IMR-90 (cell line): ENCODE data around the gene ALKBH6. TPM values are rescaled to one million over a fixed set of nuclear protein-coding genes. Genes with fewer than 3 reads are reported as not detected.

Experiments
- ATAC-seq: fragments of 200-7000 bp; cut with Tn5 transposase; 2 replicates; pipeline ENCODE4 v1.9.1; 2020; ENCODE audit warnings: low read depth, mild to moderate bottlenecking, moderate library complexity
- BruUV-seq: library from RNA; stranded (reverse); fragments of 400-500 nt; replicated peaks from 2 replicates; lab custom pipeline; 2021; lab: Mats Ljungman, UMichigan
- CTCF ChIA-PET: fragments of 300-600 bp; formaldehyde crosslinking; extraction: SDS; loops from one replicate; lab custom pipeline; 2021; ENCODE audit warnings: antibody characterized with exemption; lab: Yijun Ruan, JAX
- POLR2A ChIA-PET: fragments of 300-600 bp; sonication (Branson Sonifier 250); formaldehyde crosslinking; loops from one replicate; lab custom pipeline; 2022; ENCODE audit warnings: antibody characterized with exemption; ENCODE audit not compliant: unreplicated experiment; lab: Charles Lee
- DNase-seq: peaks from one replicate; pipeline ENCODE4 v3.0.0; 2013
- H2AFZ ChIP-seq: replicated peaks from 2 replicates; pipeline ENCODE3; 2013; ENCODE audit warnings: low read length, mild to moderate bottlenecking; ENCODE audit not compliant: poor library complexity
- H2AK5ac ChIP-seq: 2 replicates; pipeline ENCODE4 v1.6.1; 2013; ENCODE audit warnings: low read depth, low read length, inconsistent platforms
- H2AK9ac ChIP-seq: replicated peaks from 2 replicates; pipeline ENCODE3; 2013; ENCODE audit warnings: mild to moderate bottlenecking, low read depth, low read length, moderate library complexity; ENCODE audit not compliant: poor library complexity
- H2BK120ac ChIP-seq: 2 replicates; pipeline ENCODE4 v1.6.1; 2013; ENCODE audit warnings: low read depth, low read length, inconsistent platforms
- H2BK15ac ChIP-seq: 3 replicates; pipeline ENCODE4 v1.6.1; 2013; ENCODE audit warnings: low read depth, low read length, inconsistent platforms
- H2BK20ac ChIP-seq: 2 replicates; pipeline ENCODE4 v1.6.1; 2013; ENCODE audit warnings: low read depth, mild to moderate bottlenecking, inconsistent platforms, low read length, moderate library complexity
- H2BK5ac ChIP-seq: 2 replicates; pipeline ENCODE4 v1.6.1; 2013; ENCODE audit warnings: mild to moderate bottlenecking, low read depth, low read length, inconsistent platforms; ENCODE audit not compliant: poor library complexity, severe bottlenecking
- H3K14ac ChIP-seq: replicated peaks from 2 replicates; pipeline ENCODE4 v1.6.1; 2013; ENCODE audit warnings: low read depth, low read length, inconsistent platforms
- H3K18ac ChIP-seq: 2 replicates; pipeline ENCODE4 v1.6.1; 2013; ENCODE audit warnings: low read depth, low read length, control low read depth
- H3K23ac ChIP-seq: 2 replicates; pipeline ENCODE4 v1.6.1; 2013; ENCODE audit warnings: low read depth, low read length, inconsistent platforms
- H3K27ac ChIP-seq: 2 replicates; pipeline ENCODE4 v1.5.1; 2013; ENCODE audit warnings: mild to moderate bottlenecking, control low read depth, low read length; ENCODE audit not compliant: insufficient read depth
- H3K27me3 ChIP-seq: 2 replicates; pipeline ENCODE4 v1.6.1; 2013; ENCODE audit warnings: low read length; ENCODE audit not compliant: control insufficient read depth, insufficient read depth
- H3K36me3 ChIP-seq: 2 replicates; pipeline ENCODE4 v1.6.1; 2013; ENCODE audit warnings: low read length, mixed read lengths; ENCODE audit not compliant: control insufficient read depth, insufficient read depth
- H3K4ac ChIP-seq: 2 replicates; pipeline ENCODE4 v1.6.1; 2013; ENCODE audit warnings: low read depth, low read length, inconsistent platforms
- H3K4me1 ChIP-seq: 2 replicates; pipeline ENCODE4 v1.6.1; 2013; ENCODE audit warnings: low read length, mixed read lengths; ENCODE audit not compliant: control insufficient read depth, insufficient read depth
- H3K4me2 ChIP-seq: 2 replicates; pipeline ENCODE4 v1.6.1; 2013; ENCODE audit warnings: low read depth, mild to moderate bottlenecking, control low read depth, low read length, moderate library complexity
- H3K4me3 ChIP-seq: 2 replicates; pipeline ENCODE4 v1.5.1; 2013; ENCODE audit warnings: low read depth, mild to moderate bottlenecking, control low read depth, low read length, moderate library complexity; ENCODE audit not compliant: insufficient read depth
- H3K56ac ChIP-seq: 2 replicates; pipeline ENCODE4 v1.6.1; 2013; ENCODE audit warnings: low read length, inconsistent platforms; ENCODE audit not compliant: insufficient read depth; ENCODE audit errors: extremely low read depth
- H3K79me1 ChIP-seq, 2 experiments: 2 replicates each; pipeline ENCODE4 v1.6.1; 2013; ENCODE audit warnings: low read length in 2 of 2, inconsistent platforms in 1 of 2, low read depth in 1 of 2
- H3K9ac ChIP-seq: 2 replicates; pipeline ENCODE4 v1.6.1; 2013; ENCODE audit warnings: low read depth, low read length, control low read depth
- H3K9me1 ChIP-seq: 2 replicates; pipeline ENCODE4 v1.6.1; 2013; ENCODE audit warnings: low read length, inconsistent platforms; ENCODE audit not compliant: insufficient read depth
- H3K9me3 ChIP-seq: 2 replicates; pipeline ENCODE4 v1.6.1; 2013; ENCODE audit warnings: low read length; ENCODE audit not compliant: control insufficient read depth, insufficient read depth
- H4K20me1 ChIP-seq: 2 replicates; pipeline ENCODE4 v1.6.1; 2013; ENCODE audit warnings: low read length, inconsistent platforms; ENCODE audit not compliant: insufficient read depth
- H4K5ac ChIP-seq: 2 replicates; pipeline ENCODE4 v1.6.1; 2013; ENCODE audit warnings: mild to moderate bottlenecking, low read depth, low read length, control low read depth
- H4K8ac ChIP-seq, 2 experiments: 2 replicates each; pipeline ENCODE4 v1.6.1; 2013; ENCODE audit warnings: low read depth in 2 of 2, low read length in 2 of 2, control low read depth in 1 of 2, inconsistent platforms in 1 of 2
- H4K91ac ChIP-seq: 2 replicates; pipeline ENCODE4 v1.6.1; 2013; ENCODE audit warnings: low read depth, low read length, inconsistent platforms; ENCODE audit not compliant: insufficient read depth
- BHLHE40 ChIP-seq: fragments of 150-350 bp; IDR thresholded peaks from 2 replicates; pipeline ENCODE4 v1.6.1; 2016; ENCODE audit warnings: mild to moderate bottlenecking, low read depth, low read length
- CEBPB ChIP-seq: IDR thresholded peaks from 2 replicates; pipeline ENCODE4 v1.6.1; 2012; ENCODE audit warnings: low read depth, low read length, improper control_type of control experiment
- CHD1 ChIP-seq: IDR thresholded peaks from 2 replicates; pipeline ENCODE4 v1.6.1; 2012; ENCODE audit warnings: low read depth, low read length, improper control_type of control experiment
- ELK1 ChIP-seq: fragments of 150-350 bp; IDR thresholded peaks from 2 replicates; pipeline ENCODE4 v1.6.1; 2016; ENCODE audit warnings: low read depth, mild to moderate bottlenecking, low read length, moderate library complexity, borderline replicate concordance
- FOS ChIP-seq: fragments of 150-350 bp; IDR thresholded peaks from 2 replicates; pipeline ENCODE4 v1.6.1; 2016; ENCODE audit warnings: low read depth, low read length
- MAFK ChIP-seq: IDR thresholded peaks from 2 replicates; pipeline ENCODE4 v1.6.1; 2012; ENCODE audit warnings: low read depth, low read length, improper control_type of control experiment
- MXI1 ChIP-seq: IDR thresholded peaks from 2 replicates; pipeline ENCODE4 v1.6.1; 2012; ENCODE audit warnings: low read depth, mild to moderate bottlenecking, low read length, moderate library complexity, borderline replicate concordance
- NFE2L2 ChIP-seq: fragments of 150-350 bp; IDR thresholded peaks from 2 replicates; pipeline ENCODE4 v1.6.1; 2016; ENCODE audit warnings: low read depth, mild to moderate bottlenecking, low read length
- POLR2A ChIP-seq: IDR thresholded peaks from 2 replicates; pipeline ENCODE4 v1.6.1; 2012; ENCODE audit warnings: mild to moderate bottlenecking, low read depth, low read length
- SMC3 ChIP-seq: fragments of 150-350 bp; IDR thresholded peaks from 2 replicates; pipeline ENCODE4 v1.6.1; 2016; ENCODE audit warnings: low read depth, mild to moderate bottlenecking, antibody characterized with exemption, low read length, moderate library complexity
- USF2 ChIP-seq: fragments of 150-350 bp; IDR thresholded peaks from 2 replicates; pipeline ENCODE4 v1.6.1; 2017; ENCODE audit warnings: mild to moderate bottlenecking, antibody characterized with exemption, low read length, low read depth
- WGBS, 2 experiments: methylation state at CpG; one replicate each; pipeline versions ENCODE4 v1.1.5 to v1.1.7; 2013; ENCODE audit warnings: missing lambda C conversion rate in 2 of 2; ENCODE audit not compliant: insufficient read length in 1 of 2; ENCODE audit errors: extremely low coverage in 2 of 2; 5-methylcytosine and 5-hydroxymethylcytosine counted together
- dilution Hi-C: fragments of 300-500 bp; cut with HindIII; formaldehyde crosslinking; loops from one replicate; pipeline ENCODE4 v1.14.3; 2018; ENCODE audit warnings: low sequenced_read_pairs; ENCODE audit not compliant: unreplicated experiment
- in situ Hi-C: fragments of 300-500 bp; cut with MboI; formaldehyde crosslinking; loops from 3 replicates; pipeline ENCODE4 v1.14.3; 2019; ENCODE audit warnings: low sequenced_read_pairs, inconsistent platforms, mixed read lengths
- intact Hi-C: fragments of 100-400 bp; cut with micrococcal nuclease; formaldehyde crosslinking; loops from 2 replicates; pipeline ENCODE4 v1.10.0; 2022
- polyA plus RNA-seq, 3 experiments: library from polyadenylated mRNA; depleted of rRNA; stranded (reverse); fragments of >200 nt; gene quantifications; 2 replicates each; pipeline ENCODE4 v1.2.3, GENCODE V29; 2012; ENCODE audit warnings: low replicate concordance in 1 of 3
- total RNA-seq: library from RNA; depleted of rRNA; stranded (reverse); fragments of >200 nt; gene quantifications from 2 replicates; pipeline ENCODE4 v1.2.3, GENCODE V29; 2012
- TF ChIP-seq, protein P1 (sequence below): conservative IDR thresholded peaks from 2 replicates; pipeline ENCODE4 v1.5.1; 2012; ENCODE audit warnings: mild to moderate bottlenecking, low read depth, low read length, improper control_type of control experiment

Gene ALKBH6
- total and polyA plus RNA-seq, 2 of the 4 experiments (the other 2 are of a cell fraction): 12.9 to 38.7 TPM

GRCh38 chr19:35986111-35986510 is 27.9 kb downstream of the ALKBH6 start:
- no peak overlapping the region for H2BK5ac ChIP-seq
- H2AFZ ChIP-seq: no peak overlapping the region
- in situ Hi-C loops (no loop called here), intact Hi-C loops (no loop called here), dilution Hi-C loops (no loop called here)
- no TSS peak for BruUV-seq
- no peak overlapping the region for H2BK20ac ChIP-seq
- TF ChIP-seq USF2 (no peak), FOS (no peak), MAFK (no peak), BHLHE40 (no peak), ELK1 (no peak), NFE2L2 (no peak), CHD1 (no peak), SMC3 (no peak), POLR2A (no peak), CEBPB (no peak), MXI1 (no peak)
- TF ChIP-seq, protein P1, sequence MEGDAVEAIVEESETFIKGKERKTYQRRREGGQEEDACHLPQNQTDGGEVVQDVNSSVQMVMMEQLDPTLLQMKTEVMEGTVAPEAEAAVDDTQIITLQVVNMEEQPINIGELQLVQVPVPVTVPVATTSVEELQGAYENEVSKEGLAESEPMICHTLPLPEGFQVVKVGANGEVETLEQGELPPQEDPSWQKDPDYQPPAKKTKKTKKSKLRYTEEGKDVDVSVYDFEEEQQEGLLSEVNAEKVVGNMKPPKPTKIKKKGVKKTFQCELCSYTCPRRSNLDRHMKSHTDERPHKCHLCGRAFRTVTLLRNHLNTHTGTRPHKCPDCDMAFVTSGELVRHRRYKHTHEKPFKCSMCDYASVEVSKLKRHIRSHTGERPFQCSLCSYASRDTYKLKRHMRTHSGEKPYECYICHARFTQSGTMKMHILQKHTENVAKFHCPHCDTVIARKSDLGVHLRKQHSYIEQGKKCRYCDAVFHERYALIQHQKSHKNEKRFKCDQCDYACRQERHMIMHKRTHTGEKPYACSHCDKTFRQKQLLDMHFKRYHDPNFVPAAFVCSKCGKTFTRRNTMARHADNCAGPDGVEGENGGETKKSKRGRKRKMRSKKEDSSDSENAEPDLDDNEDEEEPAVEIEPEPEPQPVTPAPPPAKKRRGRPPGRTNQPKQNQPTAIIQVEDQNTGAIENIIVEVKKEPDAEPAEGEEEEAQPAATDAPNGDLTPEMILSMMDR: no peak
- H4K91ac ChIP-seq: no peak overlapping the region
- H2BK120ac ChIP-seq: no peak overlapping the region
- H3K27ac ChIP-seq: no peak overlapping the region
- ChIA-PET POLR2A (no interaction called here), CTCF (interaction anchor here (0.7 kb wide), 1 partner anchor 120 kb away, joined by 3 read pairs; no protein-coding TSS in a partner anchor)
- H4K8ac ChIP-seq: no peak overlapping the region
- H3K4me2 ChIP-seq: no peak overlapping the region
- no peaks in the 10 kb centered on the region for H3K36me3 ChIP-seq
- peaks cover 31% of the 10 kb centered on the region for H3K27me3 ChIP-seq
- no peak overlapping the region for H3K56ac ChIP-seq
- H3K4me1 ChIP-seq: no peaks in the 10 kb centered on the region
- no peaks in the 10 kb centered on the region for H3K79me1 ChIP-seq
- H2BK15ac ChIP-seq: no peak overlapping the region
- no CpG with 5 or more reads among the region's 5 CpGs for WGBS, 2 experiments
- no peak overlapping the region for H3K14ac ChIP-seq
- H3K4ac ChIP-seq: no peak overlapping the region
- H3K23ac ChIP-seq: no peak overlapping the region
- no peak overlapping the region for H3K9ac ChIP-seq
- H3K4me3 ChIP-seq: no peak overlapping the region
- H3K18ac ChIP-seq: no peak overlapping the region
- DNase-seq: no peak
- no peaks in the 10 kb centered on the region; the same call in 1 of the 2 replicates for H4K20me1 ChIP-seq
- peaks cover 5% of the 10 kb centered on the region for H3K9me3 ChIP-seq
- no peak for ATAC-seq
- no peaks in the 10 kb centered on the region for H3K9me1 ChIP-seq
- no peak overlapping the region for H4K5ac ChIP-seq
- no peak overlapping the region for H2AK9ac ChIP-seq
- H2AK5ac ChIP-seq: no peak overlapping the region
